GM21576 (cell line): ENCODE measurements around the gene PKP1.

Experiments used
- ATAC-seq: cut with Tn5 transposase; IDR thresholded peaks from one replicate; pipeline ENCODE4 v1.9.1; 2021; ENCODE audit warnings: mild to moderate bottlenecking, moderate library complexity; ENCODE audit not compliant: unreplicated experiment

PKP1 gene

DNA sequence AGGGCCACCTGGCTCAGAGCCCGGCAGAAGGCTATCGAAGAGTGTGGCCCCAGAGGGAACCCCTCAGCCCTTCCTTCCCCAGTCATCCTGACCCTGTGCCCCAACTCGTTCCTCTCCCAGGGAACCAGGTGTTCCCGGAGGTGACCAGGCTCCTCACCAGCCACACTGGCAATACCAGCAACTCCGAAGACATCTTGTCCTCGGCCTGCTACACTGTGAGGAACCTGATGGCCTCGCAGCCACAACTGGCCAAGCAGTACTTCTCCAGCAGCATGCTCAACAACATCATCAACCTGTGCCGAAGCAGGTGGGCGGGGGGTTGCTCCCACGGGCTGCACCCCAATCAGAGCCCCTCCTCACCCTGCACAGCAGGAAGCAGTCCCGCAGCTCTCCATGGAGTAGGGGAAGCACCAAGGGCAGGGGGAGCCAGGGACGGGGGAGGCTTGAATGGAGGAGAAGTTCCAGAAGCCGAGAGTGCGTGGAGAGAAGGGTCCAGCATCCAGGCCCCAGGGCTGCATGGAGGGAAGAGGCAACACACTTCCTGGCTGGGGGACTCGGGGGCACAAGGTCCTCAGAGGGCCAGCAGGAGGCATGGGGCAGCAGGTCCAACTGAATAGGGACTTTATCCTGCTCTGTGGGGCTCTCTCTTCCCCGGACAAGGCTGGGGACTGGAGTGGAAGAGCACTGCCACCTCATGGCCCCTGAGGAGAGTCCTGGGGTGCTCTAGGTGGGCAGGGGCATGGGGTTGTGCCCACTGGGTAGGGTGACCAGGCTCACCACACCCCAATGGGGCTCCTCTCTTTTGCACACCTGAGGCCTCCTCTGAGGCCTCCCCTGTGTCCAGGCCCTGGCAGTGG is 41.7 kb downstream of the PKP1 start:
- no peak for ATAC-seq

DNA sequence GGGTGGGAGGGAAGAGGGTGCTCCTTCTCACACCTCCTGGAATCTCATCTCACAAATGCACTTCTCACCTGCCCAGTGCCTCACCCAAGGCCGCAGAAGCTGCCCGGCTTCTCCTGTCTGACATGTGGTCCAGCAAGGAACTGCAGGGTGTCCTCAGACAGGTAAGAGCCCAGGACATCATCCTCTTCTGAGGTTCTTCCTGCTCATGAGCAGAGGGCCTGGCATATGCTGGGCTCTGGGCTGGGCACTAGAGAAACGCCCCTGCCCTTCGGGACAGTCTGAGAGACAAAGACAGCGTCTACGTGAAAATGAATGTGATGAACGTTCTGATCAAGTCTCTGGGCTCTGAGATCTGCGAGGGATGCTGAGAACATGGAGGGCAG is 42.4 kb downstream of the PKP1 start:
- ATAC-seq = no peak

DNA sequence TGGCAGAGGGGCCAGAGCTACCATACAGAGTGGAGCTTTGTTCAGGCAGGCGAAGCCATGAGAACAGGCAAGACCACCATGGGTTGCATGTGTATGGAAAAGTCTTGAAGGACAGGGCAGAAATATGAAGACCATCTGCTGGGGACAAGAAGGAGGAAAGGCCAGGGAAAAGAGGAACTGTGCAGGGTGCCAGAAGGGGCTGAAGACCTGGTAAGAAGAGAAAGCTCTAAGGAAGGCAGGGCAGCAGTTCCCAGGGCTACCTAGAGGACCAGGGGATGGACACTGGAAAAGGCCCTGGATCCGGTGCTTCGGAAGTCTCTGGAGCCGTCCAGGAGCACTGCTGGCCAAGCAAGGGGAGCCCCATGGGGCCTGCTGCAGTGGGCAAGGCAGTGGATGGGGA is 43.4 kb downstream of the PKP1 start:
- no peak for ATAC-seq

DNA sequence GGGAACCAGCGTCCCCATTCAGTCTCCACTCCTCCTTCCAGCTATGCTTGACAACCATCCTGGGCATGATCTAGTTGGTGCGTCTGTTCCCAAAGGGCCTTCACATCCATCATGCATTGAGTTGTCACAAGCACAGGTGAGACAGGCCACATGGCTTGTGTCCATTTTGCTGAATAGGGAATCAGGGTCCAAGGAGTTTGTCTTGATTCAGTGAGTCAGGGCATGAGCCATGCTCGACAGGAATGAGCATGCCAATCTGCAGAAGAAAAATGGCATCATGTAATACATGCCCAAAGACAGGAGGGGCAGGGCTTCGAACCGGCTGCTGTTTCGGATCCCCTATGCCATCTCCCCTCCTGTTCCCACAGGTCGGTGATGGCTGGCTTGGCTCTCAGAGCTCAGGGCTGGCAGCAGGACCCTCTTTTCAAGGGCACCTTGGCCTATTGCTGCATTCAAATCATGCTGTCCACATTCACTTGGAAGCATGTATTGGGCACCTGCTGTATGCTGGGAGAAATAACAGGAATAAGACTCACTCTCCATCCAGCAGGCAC is 44.5 kb downstream of the PKP1 start:
- ATAC-seq = no peak

DNA sequence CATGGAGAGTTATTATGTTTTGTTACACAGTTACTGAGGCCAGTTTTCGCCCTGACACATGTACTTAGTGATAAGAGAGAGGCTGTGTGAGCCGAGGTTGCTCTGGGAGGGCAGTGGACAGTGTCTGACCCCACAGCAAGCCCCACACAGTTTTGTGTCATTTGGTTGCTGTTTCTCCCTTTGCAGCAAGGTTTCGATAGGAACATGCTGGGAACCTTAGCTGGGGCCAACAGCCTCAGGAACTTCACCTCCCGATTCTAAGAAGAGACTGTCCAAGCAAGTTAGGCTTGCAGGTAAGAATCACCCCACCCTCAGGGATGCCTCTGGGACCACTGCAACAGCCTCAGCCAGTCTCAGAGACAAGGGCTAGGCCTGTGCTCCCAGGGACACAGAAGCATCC is 45.3 kb downstream of the PKP1 start:
- ATAC-seq = no peak

DNA sequence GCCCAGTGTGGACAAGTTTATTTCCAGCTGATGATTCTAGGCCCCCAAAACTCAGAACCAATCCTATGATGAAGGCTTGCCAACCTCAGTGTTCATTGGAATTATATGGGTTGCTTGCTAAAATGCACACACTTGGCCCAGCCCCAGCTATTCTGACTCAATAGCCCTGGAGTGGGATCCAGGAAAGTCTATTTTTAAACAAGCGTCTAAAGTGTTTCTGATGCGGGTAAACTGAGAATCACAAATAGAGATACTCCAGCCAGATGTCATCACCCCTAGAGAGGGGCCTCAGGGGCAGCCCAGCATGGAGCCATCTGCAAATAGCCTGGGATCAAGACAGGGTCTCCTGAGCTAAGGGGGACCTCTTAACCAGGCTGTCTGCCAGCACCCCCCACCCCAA is 46.0 kb downstream of the PKP1 start:
- no peak for ATAC-seq

DNA sequence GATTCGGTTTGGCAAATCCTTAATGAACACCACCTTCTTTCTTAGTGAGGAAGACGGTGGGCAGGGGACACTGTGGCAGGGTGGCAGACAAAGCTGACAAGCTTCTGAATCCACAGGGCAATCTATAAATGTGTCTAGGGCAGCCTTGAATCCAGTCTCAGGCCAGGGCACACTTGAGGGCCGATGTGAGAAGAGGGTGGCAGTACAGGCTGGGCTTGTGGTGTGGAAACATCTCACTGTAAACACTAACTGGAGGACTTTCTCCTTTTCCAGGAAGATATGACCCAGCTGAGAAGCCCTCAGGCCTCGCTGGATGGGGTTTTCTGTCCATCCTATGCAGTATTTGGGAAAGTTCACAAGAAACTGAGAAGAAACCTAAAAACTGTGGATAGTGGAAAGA is 46.5 kb downstream of the PKP1 start:
- ATAC-seq = no peak

DNA sequence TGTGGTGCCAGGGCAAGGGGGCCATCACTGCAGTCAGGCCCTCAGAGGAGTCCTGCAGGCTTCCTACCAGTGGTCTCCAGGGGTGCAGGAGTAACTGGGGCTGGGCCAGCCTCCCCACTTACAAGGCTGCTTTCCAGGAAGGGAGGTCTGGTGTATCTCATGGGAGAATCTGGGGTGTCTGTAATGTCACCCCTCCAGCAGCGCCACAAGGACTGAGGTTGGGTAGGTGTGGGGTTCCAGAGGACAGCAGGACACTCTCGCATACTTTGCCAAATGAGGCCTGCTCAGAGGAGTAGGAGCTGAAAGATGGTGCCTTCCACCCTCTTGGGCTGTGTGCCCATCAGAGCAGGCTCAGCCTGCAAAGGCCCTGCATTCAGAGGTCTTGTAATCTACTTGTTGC is 47.2 kb downstream of the PKP1 start:
- ATAC-seq = no peak

DNA sequence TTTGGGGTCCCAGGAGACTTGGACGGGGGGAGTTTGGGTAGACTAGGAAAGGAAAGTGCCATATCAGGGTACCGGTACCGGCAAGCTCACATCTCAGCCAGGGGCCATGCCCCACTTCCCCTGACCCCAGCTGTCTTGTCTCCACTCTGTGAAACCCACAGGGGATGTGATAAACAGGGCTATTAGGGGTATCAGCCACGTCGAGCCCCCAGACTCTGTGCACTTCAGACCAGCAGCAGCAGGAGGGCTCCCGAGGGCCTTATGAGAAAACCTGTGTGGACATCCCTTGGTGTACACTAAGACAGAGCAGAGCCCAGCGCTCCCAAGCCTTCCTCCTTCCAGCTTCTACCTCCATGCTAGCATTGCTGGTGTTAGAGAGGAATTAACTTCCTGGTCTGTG is 47.9 kb downstream of the PKP1 start:
- ATAC-seq = no peak

DNA sequence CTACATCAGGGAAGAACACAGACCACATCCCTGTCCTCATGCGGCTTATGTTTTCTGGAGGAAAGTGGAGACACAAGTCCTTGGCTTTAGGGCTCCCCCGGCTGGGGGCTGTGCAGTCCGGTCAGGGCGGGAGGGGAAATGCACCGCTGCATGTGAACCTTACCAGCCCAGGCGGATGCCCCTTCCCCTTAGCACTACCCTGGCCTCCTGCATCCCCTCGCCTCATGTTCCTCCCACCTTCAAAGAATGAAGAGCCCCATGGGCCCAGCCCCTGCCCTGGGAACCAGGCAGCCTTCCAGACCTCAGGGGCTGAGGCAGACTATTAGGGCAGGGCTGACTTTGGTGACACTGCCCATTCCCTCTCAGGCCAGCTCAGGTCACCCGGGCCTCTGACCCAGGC is 48.7 kb downstream of the PKP1 start:
- no peak for ATAC-seq

DNA sequence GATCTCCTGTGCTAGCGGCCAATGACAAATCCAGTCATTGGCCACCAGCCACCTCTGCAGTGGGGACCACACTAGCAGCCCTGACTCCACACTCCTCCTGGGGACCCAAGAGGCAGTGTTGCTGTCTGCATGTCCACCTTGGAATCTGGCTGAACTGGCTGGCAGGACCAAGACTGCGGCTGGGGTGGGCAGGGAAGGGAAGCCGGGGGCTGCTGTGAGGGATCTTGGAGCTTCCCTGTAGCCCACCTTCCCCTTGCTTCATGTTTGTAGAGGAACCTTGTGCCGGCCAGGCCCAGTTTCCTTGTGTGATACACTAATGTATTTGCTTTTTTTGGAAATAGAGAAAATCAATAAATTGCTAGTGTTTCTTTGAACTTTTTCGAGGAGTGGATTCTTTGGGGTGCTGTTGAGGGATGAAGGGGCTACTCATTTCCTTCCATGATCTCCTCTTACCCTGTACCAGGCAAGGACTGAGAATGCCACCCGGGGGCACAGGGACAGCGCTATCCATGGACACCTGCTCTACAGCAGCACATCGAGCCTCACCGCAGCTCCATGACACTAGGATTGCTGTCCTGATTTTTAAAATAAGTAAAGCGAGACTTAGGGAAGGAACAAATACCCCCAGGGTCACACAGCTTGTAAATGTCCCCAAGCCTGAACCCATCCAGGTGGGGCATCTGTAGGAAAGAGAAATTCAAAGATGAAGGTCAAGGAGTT is 49.5 kb downstream of the PKP1 start:
- no peak for ATAC-seq

DNA sequence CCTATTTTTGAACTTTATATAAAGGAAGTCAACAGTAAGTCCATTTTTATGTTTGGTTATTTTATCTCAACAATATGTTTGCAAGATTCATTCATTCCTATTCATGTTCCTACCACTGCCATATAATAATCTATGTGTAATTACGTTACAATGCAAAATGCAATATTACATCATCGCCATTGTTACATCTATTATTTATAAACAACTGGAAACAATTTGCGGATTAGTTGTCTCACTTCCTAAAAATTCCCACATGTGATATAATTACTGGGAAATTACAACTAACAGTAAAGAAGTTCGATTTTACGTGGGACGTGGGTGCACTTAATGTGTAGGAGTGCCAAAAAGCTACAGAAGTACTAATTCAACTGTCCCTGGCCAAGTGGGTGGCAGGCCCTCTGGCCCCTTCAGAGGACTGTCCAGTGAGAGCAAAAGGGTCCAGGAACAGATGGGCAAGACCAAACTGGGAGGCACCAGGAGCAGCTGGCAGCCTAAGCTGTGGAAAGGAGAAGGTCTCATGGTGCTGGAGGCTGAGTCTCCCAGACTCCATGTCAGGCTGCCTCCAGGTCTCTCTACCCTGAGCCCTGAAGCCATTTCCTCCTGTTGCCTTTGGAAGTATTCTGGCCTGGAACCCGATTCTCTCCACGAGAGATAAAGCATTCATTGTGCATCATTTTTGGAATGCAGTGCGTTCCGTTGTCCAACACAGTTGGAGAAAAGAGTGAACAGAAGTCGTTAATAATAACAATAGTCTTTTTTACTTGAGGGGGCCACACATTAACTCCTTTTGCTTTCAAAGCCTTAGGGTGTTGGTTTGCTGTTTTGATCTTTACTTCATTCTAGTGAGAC is 51.2 kb downstream of the PKP1 start:
- ATAC-seq = no peak

DNA sequence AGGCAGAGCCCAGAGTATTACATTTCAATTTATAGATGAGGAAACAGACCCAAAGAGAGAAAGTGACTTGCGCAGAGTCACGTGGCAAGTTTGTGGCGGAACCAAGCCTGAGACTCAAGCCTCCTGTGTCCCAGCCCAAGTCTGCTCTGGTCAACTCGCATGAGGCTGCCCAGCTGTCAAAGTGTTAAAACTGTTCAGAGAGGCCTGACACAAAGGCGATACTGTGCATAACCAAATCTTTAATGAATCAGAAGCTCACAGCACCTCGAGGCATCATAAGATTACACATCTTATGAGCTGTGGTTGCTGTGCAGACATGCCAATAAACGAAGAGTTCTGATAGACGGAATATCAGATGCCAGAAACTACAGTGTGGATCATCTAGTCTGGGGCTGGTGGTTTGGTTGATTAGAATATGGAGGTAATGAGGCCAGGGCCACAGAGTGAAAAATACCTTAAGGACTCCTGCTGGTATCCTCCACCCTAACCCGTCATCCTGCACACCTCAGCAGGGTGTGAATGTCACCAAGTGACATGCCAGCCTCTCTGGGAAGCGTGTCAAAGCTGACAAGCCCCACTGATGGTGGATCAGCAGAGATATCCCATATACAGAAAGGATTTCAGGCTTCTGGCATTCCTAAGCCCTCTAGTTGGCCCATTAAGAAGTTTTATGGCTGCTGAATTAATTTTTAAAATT is 52.0 kb downstream of the PKP1 start:
- ATAC-seq = no peak

DNA sequence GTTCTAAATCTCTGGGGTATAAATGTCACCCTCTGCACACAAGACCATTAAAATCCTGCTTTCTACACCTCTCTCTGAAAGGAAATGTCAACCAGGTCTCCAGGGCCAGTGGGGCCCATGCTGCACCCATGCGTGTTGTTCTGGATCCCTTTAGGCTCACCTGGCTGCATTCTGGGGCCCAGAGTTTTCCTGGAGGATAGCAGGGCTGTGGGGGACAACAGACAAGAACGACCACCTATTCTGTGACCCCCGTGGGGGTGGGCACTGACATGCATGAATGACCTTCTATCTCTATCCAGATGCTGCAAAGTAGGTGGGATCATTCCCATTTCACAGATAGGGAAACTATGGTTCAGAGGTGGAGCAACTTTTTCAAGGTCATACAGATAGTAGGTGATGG is 52.6 kb downstream of the PKP1 start:
- no peak for ATAC-seq

DNA sequence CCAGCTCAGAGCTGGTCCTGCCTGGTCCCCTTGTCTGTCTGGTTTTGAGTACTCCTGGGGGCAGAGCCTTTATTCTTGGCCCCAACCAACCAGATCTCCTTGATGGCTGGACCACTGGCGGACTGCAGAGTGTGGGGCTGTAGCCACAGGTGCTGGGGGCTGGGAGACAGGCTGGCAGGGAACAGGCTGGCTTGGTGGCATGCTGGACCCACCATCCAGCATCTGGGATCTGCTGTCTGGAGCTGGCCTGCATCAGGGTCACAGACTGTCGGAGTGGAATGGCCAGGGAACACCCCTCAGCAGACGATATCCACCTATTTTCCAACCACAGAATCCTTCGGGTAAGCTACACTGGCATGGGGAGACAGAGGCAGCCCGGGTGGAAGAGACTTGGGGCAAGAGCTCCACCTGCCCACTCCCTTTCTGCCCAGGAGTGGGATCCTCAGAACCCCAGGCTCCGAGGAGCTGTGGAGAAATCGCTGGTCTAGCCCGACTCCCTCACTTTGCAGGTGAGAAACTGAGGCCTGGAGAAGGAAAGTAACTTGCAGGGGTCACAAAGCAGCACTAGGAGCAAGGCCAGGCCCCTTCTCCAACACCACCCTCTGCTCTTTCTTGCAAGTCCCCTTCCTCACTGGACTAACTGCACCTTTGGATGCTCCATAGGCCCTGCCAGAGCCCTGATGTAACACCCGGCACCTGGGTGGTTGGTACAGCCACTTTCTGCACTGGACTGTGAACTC is 53.6 kb downstream of the PKP1 start:
- no peak for ATAC-seq

DNA sequence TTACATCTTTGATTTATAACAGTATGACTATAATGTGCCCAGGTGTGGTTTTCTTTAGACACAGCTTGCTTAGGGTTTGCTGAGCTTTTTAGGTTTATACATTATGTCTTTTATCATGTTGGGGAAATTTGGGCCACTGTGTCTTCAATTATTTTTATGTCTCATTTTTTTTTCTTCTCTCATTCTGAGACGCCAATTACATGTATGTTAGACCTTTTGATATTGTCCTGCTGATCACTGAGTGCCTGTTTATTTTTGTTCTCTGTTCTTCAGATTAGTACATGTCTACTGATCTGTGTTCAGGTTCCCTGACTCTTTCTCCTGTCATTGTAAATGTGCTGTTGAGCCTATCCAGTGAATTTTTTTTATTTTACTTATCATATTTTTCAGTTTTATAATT is 58.1 kb downstream of the PKP1 start:
- no peak for ATAC-seq

DNA sequence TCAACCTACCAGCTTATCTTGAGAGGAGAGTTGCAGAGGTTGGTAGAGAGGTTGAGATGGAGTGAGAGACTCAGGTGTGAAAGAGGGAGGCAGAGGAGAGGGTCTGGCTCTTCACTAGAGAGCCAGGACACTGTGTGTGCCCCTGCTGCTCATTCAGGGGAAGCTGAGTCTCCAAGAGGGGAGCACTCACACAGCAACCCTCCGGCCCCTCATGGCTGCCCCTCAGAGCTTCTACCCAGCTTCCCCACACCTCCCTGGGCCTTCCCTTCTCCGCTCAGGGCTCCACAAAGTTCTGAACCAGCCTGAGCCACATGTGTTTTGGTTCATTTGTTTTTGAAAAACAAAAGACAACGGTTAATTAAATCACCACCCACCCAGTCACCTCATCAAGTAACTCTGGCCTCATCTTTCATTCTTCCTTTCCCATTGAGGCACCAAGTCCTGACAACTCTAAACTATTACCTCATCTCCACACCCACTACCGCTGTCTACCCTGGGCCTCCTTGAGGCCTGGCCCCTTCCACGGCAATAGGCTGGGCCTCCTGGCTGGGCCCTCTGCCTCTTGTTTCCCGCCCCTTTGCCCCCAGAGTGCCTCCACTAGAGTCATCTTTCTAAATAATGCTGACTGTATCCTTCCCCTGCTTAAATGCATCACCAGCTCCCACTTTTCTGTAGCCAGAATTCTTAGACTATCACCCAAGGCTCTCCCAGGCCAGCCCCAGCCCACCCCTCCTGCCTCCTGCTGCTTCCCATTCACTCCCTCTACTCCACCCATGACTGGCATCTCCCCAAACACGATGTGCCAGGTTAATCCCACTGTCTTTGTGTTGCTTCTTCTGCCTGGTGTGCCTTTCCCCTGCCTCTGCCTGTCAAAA is 61.1 kb downstream of the PKP1 start:
- ATAC-seq = no peak

DNA sequence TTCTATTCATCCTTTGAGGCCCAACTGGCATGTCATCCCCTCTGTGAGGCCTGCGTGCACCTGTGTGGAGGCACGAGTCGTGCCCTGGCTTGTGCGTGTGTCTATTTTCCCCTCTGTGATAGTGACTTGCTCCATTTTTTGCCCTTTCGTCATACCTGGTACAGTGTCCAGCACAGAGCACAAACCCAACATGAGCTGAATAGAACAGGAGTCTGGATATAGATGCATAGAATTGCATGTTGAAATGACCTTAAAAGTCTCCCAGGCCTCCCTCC is 61.7 kb downstream of the PKP1 start:
- no peak for ATAC-seq

DNA sequence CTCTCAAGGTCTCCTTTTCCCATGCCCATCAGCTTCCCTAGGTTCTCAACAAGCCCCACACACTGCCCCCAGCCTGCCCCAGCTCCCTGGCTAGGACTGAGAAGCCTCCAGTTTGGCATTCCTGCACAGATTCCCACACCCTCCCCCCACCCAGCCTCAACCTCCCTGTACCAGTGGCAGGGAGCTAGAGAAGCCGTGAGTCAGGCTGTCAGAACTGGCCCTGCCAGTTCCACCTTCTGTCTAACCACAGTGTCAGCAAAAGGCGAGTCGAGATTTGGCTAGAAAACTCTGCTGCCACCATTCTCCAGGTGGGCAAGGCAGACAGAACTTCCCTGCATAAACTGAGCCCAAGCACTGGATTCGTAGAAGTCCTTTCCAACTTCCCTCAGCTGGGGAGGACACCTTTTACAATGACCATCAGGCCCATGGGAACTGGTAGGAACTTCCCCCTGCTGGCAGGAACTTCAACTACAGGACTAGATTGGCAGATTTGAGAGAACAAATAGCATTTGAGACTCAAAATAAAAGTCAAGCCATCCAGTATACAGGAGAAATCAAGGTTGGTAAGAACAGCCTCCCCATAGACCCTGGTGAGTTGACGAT is 63.1 kb downstream of the PKP1 start:
- no peak for ATAC-seq
